Adipocyte (in vitro differentiated cells): ENCODE measurements around the gene TAF15.

Experiments used
- DNase-seq: peaks from one replicate; pipeline ENCODE4 v3.0.0-alpha.2; 2015; ENCODE audit warnings: low read depth
- H3K27me3 ChIP-seq: replicated peaks from 2 replicates; pipeline ENCODE4 v1.7.0; 2013; ENCODE audit warnings: mild to moderate bottlenecking, low read length, moderate library complexity; ENCODE audit not compliant: control insufficient read depth, insufficient read depth
- H3K36me3 ChIP-seq: 2 replicates; pipeline ENCODE4 v1.7.0; 2013; ENCODE audit warnings: low read length, mild to moderate bottlenecking, moderate library complexity; ENCODE audit not compliant: control insufficient read depth, insufficient read depth, severe bottlenecking
- H3K4me1 ChIP-seq: 2 replicates; pipeline ENCODE4 v1.7.0; 2013; ENCODE audit warnings: mild to moderate bottlenecking, low read length, moderate library complexity; ENCODE audit not compliant: control insufficient read depth, insufficient read depth
- H3K4me3 ChIP-seq: 2 replicates; pipeline ENCODE4 v1.7.0; 2013; ENCODE audit warnings: mild to moderate bottlenecking, low read length, moderate library complexity
- H3K9ac ChIP-seq: 2 replicates; pipeline ENCODE4 v1.7.0; 2013; ENCODE audit warnings: mild to moderate bottlenecking, low read length, moderate library complexity
- H3K9me3 ChIP-seq: 2 replicates; pipeline ENCODE4 v1.7.0; 2013; ENCODE audit warnings: mild to moderate bottlenecking, low read length, moderate library complexity; ENCODE audit not compliant: control insufficient read depth

TAF15 gene

DNA sequence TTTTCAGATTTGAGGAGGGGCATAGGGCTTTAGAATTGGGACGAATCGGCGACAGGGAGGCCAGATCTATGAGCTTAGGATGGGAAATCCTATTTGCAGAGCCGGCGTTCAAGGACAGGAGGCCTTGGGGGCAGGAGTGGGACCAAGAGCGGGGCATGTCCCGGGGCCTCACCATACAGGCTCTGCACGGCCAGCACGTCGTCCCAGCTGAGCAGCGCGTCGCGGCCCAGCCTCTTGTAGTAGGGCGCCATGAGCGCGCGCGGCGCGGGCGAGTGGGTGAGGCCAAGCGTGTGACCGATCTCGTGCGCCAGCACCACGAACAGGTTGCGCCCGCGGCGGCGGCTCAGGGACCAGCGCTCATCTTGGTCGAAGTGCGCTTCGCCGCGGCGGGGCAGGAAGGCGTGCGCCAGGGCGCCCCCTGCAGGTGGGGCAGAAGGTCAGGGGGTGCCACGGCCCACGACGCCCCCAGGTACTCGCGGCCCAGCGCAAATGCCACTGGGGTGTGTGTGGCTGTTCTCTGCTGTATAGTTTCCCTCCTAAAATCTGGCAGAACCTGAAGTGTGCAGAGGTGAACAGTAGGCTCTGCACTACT is 39.3 kb upstream of the TAF15 start:
- H3K4me1 ChIP-seq, result peaks cover 21% of the 10 kb centered on the region
- H3K36me3 ChIP-seq, result no peaks in the 10 kb centered on the region
- no peak overlapping the region for H3K9ac ChIP-seq
- H3K9me3 ChIP-seq, result no peaks in the 10 kb centered on the region
- peaks cover 76% of the 10 kb centered on the region for H3K27me3 ChIP-seq
- DNase-seq, result no peak
- no peak overlapping the region for H3K4me3 ChIP-seq

DNA sequence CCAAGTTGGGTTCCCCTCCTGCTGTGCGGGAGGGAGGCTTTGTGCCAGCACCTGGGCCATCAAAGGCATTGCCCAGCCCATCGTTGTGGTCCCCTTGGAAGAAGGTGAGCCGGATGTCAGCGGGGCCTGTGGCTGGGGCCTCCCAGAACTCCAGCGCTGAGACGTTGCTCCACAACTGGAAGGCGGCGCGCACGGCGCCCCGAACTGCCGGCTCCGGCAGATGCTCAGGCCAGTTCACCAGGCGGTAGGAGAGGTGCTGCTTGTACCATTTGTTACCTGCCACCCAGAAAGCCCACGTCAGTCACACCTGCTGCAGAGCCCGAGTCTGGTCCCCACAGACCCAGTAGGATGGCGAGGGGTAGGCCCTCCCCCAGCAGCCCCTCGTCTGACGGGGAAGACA is 36.2 kb upstream of the TAF15 start:
- Histone ChIP-seq H3K4me3 (no peak overlapping the region), H3K4me1 (peaks cover 41% of the 10 kb centered on the region), H3K36me3 (no peaks in the 10 kb centered on the region), H3K27me3 (peaks cover 59% of the 10 kb centered on the region), H3K9me3 (no peaks in the 10 kb centered on the region), H3K9ac (peak overlapping the region; percentile 77)
- no peak for DNase-seq

DNA sequence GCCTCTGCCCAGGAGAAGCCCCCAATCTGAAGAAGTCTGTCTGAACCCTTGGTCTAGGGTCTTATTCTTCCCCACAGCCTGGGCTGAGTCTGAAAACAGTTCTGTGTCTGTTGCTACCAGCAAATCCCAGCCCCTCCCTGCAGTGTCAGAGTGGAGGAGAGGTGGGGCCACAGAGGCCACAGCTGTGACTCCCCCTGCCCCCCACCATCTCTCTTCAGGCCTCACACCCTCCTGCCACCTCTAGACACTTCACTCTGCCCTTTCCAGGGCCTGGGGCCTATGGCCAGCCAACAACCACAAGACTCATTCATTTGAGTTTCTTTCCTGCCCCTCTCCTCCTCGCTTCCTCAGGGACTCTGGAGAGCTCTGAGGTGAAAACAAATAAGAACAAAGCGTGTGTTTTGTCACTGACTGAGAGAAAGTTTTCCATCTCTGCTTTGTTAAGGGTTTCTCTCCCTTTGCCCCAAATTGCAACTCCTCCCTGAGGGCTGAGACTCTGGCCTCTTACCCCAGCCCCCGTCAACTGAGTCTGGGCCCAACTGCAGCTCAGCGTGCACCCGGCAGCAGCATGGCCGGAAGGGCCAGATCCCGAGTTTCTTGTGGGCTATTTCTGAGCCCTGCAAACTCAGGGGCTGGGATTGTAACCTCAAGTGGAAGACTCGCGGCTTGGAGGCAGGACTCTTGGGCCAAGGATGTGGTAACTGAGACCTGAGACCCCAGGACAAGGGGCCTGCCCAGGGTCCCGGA is 35.4 kb upstream of the TAF15 start:
- Histone ChIP-seq H3K4me3 (peak overlapping the region; percentile 43), H3K27me3 (peaks cover 52% of the 10 kb centered on the region), H3K36me3 (no peaks in the 10 kb centered on the region), H3K9ac (peak overlapping the region; percentile 77), H3K9me3 (no peaks in the 10 kb centered on the region), H3K4me1 (peaks cover 48% of the 10 kb centered on the region)
- DNase-seq, result no peak

DNA sequence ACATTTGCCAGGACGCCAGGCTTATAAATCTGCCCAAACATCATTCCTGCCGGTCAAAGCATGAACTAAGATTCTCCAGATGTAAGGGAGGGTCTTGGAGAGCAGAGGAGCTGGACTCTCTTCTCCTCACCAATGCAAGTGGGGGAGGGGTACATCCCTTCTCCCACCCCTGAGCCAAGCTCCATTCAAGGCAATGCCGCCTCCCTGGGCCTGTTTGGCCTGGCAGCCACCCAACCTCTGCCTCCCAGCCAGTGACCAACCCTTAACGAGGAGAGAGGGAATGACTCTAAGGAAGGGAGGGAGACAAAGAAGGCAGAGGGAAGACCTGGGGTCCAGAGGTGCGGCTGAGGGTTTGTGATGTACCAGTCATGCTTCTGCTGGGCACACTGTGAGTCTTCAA is 34.8 kb upstream of the TAF15 start:
- no peaks in the 10 kb centered on the region for H3K9me3 ChIP-seq
- DNase-seq, result peak; percentile 55
- peaks cover 46% of the 10 kb centered on the region for H3K27me3 ChIP-seq
- H3K36me3 ChIP-seq, result no peaks in the 10 kb centered on the region
- peaks cover 54% of the 10 kb centered on the region for H3K4me1 ChIP-seq
- peak overlapping the region; percentile 43 for H3K4me3 ChIP-seq
- H3K9ac ChIP-seq, result peak overlapping the region; percentile 77

DNA sequence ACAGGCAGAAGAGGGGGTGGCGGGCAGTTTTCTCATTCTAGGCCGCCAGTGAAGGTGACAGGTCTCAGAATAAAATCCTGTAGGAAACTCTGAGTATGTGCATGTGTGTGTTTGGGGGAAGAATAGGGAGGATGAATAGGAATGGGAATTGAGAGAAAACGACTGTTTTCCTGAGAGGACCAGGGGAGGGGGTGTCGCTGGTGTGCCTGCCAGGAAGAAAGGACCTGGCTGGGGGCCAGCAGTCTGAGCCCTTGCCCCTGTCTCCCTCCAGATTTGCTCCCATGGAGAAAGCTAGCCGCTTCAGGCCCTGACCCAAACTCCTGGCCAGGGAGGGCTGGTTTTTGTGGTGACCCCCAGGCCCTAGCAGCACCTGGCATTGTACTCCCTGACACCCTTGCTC is 34.2 kb upstream of the TAF15 start:
- H3K4me3 ChIP-seq, result no peak overlapping the region
- H3K4me1 ChIP-seq, result peaks cover 55% of the 10 kb centered on the region
- no peak for DNase-seq
- H3K36me3 ChIP-seq, result no peaks in the 10 kb centered on the region
- H3K27me3 ChIP-seq, result peaks cover 42% of the 10 kb centered on the region
- H3K9ac ChIP-seq, result peak overlapping the region; percentile 77
- H3K9me3 ChIP-seq, result no peaks in the 10 kb centered on the region

DNA sequence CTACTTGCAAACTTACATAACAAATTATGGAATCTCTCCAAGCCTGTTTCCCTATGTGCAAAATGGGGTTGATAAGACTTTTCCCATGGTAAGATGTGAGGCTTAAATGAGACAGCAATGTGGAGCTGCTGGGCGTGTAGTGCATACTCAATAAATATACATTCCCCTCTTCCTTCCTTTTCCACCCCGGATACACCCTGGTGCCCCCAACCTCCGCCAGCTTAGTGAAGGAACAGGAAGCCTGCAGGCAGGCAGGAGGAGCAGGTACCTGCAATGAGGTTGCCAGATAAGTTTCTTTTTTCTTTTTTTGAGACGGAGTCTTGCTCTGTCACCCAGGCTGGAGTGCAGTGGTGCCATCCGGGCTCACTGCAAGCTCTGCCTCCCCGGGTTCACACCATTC is 33.7 kb upstream of the TAF15 start:
- DNase-seq, result no peak
- Histone ChIP-seq H3K9me3 (no peaks in the 10 kb centered on the region), H3K36me3 (no peaks in the 10 kb centered on the region), H3K27me3 (peaks cover 37% of the 10 kb centered on the region), H3K4me1 (peaks cover 55% of the 10 kb centered on the region), H3K9ac (no peak overlapping the region), H3K4me3 (no peak overlapping the region)

DNA sequence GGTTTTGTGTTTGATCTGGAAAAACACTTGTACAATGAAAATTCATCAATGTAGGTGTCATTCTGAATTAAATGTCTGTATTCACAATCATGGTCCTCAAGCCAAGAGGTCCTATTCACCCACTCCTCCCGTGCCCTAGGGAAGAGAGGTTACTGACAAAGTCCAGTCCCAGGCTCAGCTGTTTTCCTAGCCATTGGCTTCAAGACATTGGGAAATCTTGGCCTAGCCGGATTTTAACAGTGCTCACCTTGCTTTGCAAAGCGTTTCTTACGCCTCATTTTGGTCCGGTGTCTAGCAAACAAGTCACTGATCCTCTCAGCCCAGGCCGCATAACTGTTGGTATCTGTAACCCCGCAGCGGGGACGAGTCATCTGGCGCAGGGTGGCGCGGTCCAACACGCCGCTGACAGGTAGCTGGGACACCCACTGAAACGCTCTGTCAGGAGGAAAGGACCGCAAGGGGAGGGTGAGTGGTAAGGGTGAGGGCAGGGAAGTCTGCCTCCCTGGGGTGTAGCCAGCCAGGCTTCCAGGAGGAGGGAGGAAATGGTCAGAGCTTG is 30.6 kb upstream of the TAF15 start:
- peak; percentile 49 for DNase-seq
- H3K36me3 ChIP-seq, result no peaks in the 10 kb centered on the region
- H3K9me3 ChIP-seq, result no peaks in the 10 kb centered on the region
- H3K27me3 ChIP-seq, result peaks cover 22% of the 10 kb centered on the region
- H3K4me1 ChIP-seq, result peaks cover 53% of the 10 kb centered on the region
- peak overlapping the region; percentile 13 for H3K9ac ChIP-seq
- no peak overlapping the region for H3K4me3 ChIP-seq

DNA sequence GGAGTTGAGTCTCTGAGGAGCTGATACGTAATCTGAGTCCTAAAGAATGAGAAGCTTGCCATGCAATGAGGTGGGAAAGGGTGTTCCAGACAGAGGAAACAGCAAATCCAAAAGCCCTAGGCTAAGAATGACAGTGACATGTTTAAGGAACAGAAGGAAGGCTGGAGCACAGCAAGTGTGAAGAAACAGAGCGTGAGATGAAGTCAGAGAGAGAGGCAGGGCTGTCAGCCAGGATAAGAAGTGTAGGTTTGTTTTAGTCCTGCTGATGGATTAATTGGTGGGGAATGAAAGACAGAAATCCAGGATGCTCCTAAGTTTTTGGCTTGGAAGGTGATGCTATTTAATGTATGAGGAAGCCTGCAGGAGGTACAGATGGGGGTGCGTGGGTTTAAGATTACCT is 28.3 kb upstream of the TAF15 start:
- Histone ChIP-seq H3K4me3 (no peak overlapping the region), H3K9me3 (no peaks in the 10 kb centered on the region), H3K27me3 (peaks cover 16% of the 10 kb centered on the region), H3K9ac (no peak overlapping the region), H3K36me3 (no peaks in the 10 kb centered on the region), H3K4me1 (peaks cover 48% of the 10 kb centered on the region)
- DNase-seq, result peak; percentile 59

DNA sequence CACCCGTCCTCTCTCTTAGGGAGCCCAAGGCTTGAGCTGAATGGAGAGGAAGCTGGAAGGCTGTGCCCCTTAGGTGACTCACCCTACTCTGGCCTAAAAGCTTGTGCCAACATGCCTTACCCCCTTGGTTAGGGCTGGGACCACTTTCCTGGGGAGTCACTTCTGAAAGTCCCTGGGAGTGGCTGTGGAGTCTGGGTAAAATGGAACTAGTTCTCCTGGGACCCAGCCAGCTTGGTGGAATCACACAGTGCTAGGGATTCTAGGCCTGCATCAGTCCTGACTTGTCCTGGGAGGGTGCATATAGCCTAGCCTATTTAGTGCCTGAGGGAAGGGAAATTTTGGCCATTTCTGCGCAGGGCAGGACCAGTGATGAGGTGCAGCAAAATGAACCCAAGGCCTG is 24.4 kb upstream of the TAF15 start:
- Histone ChIP-seq H3K4me3 (no peak overlapping the region), H3K36me3 (no peaks in the 10 kb centered on the region), H3K4me1 (peaks cover 53% of the 10 kb centered on the region), H3K9ac (no peak overlapping the region), H3K27me3 (peaks cover 16% of the 10 kb centered on the region), H3K9me3 (no peaks in the 10 kb centered on the region)
- DNase-seq, result no peak

DNA sequence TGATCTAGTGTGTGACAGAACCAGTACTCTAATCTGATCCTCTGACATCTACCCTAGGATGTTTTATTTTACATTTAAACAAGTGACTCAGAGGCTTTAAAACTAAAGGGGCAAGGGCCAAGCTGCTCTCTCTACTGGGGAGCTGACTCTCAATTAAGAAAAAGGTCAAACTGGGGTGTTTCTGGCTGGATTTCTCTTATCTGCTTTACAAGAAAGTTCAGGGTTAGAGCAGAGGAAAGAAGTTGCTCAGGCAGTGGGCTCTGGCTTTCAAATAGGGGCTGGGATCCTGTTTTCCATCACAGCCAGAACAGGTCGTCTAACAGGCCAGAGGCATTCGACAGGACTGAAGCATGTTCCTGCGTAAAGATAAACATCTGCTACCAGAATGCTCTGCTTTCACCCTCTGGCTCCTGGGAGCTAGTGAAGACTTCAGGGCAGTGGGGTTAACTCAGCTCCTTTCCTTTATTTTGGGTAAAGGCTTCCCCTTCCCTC is 22.3 kb upstream of the TAF15 start:
- H3K27me3 ChIP-seq, result peaks cover 15% of the 10 kb centered on the region
- H3K36me3 ChIP-seq, result no peaks in the 10 kb centered on the region
- H3K4me1 ChIP-seq, result peaks cover 55% of the 10 kb centered on the region

DNA sequence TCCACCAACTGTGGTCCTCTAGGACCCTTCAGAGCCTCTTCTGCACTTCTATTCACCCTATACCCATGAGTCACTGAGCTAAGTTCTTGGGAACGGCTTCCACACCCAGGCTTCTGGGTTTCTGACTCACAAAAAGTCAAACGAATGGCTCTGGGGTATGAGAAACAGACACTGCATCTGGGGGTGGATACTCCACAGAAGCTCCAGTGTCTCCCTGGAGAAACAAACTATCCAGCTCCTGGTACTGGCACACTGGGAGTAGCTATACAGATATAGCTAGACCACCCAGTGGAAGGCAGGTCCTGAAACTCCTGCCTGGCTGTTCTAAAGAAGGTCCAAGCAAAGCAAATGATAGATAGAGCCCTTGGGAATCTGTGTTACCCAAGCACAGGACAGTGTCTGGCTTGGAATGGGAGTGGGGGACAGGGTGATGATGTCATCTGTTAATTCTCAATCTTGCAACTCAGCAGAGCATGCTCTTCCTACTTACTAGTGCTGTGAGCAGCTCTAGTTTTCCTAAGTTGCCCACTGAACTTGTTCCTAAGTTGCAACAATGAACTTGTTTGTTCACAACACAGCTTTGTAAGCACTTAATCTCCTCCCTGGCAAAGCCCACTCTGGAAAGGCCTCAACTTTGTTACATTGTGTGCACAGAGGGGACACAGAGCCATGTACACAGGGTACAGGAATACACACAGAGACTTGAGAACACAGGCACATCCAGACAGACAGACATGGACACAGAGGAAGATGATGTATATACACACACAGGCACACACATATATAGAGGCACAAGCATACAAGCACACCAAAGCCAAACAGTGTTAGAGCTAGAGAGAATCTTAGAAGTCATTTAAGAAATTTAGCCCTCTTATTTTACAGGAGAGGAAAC is 20.6 kb upstream of the TAF15 start:
- H3K4me1 ChIP-seq, result peaks cover 62% of the 10 kb centered on the region
- peaks cover 6% of the 10 kb centered on the region for H3K9me3 ChIP-seq
- H3K9ac ChIP-seq, result peak overlapping the region; percentile 54
- H3K27me3 ChIP-seq, result peaks cover 31% of the 10 kb centered on the region
- H3K36me3 ChIP-seq, result no peaks in the 10 kb centered on the region
- DNase-seq, result peak; percentile 91
- H3K4me3 ChIP-seq, result peak overlapping the region; percentile 18

More for the DNA sequence above, 22.3 kb upstream of the TAF15 start:
- peak; percentile 32 for DNase-seq
- H3K9ac ChIP-seq, result peak overlapping the region; percentile 1
- H3K9me3 ChIP-seq, result peaks cover under 1% of the 10 kb centered on the region
- H3K4me3 ChIP-seq, result no peak overlapping the region
